ENCODE measurements around the gene SCGB2B2.
A peak's percentile ranks its signal among the peaks of the same experiment; 100 is the strongest.
"Not testable (repeated sequence)": the region's sequence is repeated elsewhere in the genome, so short reads cannot be mapped to it uniquely, and the experiment has no call there.

SCGB2B2 gene

DNA sequence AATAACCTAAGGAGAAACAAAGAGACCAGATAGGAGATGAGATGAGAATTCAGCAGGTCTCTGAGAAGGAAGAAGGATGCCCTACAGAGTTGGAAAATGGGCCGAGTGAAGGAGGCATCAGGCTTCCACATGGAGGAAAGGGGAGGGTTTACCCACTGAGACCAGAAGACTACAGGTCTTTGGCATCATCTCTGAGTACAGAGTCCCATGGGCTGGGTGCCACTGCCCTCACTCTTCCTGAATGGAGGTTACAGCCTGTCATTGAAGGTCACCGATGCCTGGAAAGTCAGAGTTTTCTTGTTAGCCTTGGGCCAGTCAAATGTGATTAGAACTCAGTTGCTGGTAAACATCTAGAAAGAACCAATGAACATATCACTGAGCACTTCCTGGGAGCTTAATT is 10.4 kb upstream of the SCGB2B2 start:
- POLR2A ChIA-PET, result interaction anchor here (1.7 kb wide), 1 partner anchor 10 kb away, joined by 10 read pairs; the partner anchor contains the start of genes SCGB2B2 and ZNF302
- TF ChIP-seq ZNF837 (tag by site-specific recombination; IDR thresholded peaks at IDR 0.05), result no peak
- TF ChIP-seq PRDM10 (tag by site-specific recombination; IDR thresholded peaks at IDR 0.05), result no peak
- no peaks in the 10 kb centered on the region for H3K4me1 ChIP-seq (ENCODE audit: control insufficient read depth, insufficient read depth, low read length)
- peaks cover 27 to 28% of the 10 kb centered on the region in 2 experiments for H3K36me3 ChIP-seq (ENCODE audit: control insufficient read depth in 2 of 2, insufficient read depth in 1 of 2, low read length in 2 of 2)
- peaks cover 40% of the 10 kb centered on the region for H3K9me3 ChIP-seq (ENCODE audit: control insufficient read depth, insufficient read depth, low read depth, low read length)
- CTCF ChIA-PET, result interaction anchor here (0.6 to 3.2 kb wide), 4 partner anchors 25 to 448 kb away, joined by 3 to 16 read pairs (median 3); no protein-coding TSS in a partner anchor
- H3K4me3 ChIP-seq (ENCODE audit: low read depth, low read length), result no peak overlapping the region
- no peak overlapping the region for H3K27ac ChIP-seq (ENCODE audit: extremely low read depth, low read depth, low read length)

DNA sequence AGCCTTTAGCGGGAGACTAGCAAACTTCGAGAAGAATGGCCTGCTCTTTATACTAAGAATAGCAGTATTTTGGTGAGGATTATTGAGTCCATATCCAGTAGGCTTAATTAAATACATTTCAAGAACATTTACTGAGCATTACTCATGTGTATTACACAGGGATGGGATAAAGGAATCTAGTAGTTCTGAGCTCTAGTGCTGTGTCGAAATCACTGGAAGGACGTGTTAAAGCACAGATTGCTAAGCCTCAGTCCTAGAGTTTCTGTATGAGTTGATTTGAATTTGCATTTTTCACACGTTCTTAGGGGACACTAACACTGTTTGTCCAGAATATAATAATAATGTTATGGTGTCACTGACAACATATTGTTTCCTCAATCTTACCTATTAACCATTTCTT is 9.5 kb upstream of the SCGB2B2 start:
- POLR2A ChIA-PET, result interaction anchor here (1.7 kb wide), 1 partner anchor 9 kb away, joined by 10 read pairs; the partner anchor contains the start of genes SCGB2B2 and ZNF302

GRCh38 chr19:34685266-34685665 is 8.3 kb upstream of the SCGB2B2 start:
- CTCF ChIA-PET, result interaction anchor here (0.7 kb wide), 1 partner anchor 27 kb away, joined by 3 read pairs; no protein-coding TSS in a partner anchor
- H3K4me1 ChIP-seq (ENCODE audit: control insufficient read depth, insufficient read depth, low read length); POLR2A ChIA-PET; H3K27ac ChIP-seq (ENCODE audit: extremely low read depth, low read depth, low read length); H3K4me3 ChIP-seq (ENCODE audit: low read depth, low read length): not testable (repeated sequence)
- peak; percentile 6 for TF ChIP-seq ZNF529 (tag by site-specific recombination; IDR thresholded peaks at IDR 0.05; ENCODE audit: insufficient replicate concordance)
- TF ChIP-seq SETDB1 (IDR thresholded peaks at IDR 0.05; ENCODE audit: insufficient read length, low read length), result peak; percentile 85
- peak; percentile 68 for TF ChIP-seq ZNF274 (IDR thresholded peaks at IDR 0.05; ENCODE audit: low read length)
- peak; percentile 89; the same call in 1 of the 2 replicates for TF ChIP-seq ZNF274 (tag by site-specific recombination; IDR thresholded peaks at IDR 0.05; ENCODE audit: borderline replicate concordance)
- TF ChIP-seq ZNF626 (tag by site-specific recombination; IDR thresholded peaks at IDR 0.05), result peak; percentile 7; the same call in 1 of the 2 replicates
- H3K36me3 ChIP-seq (ENCODE audit: control insufficient read depth in 2 of 2, insufficient read depth in 1 of 2, low read length in 2 of 2), result peaks cover 48 to 49% of the 10 kb centered on the region in 2 experiments
- H3K9me3 ChIP-seq (ENCODE audit: control insufficient read depth, insufficient read depth, low read depth, low read length), result peaks cover 53% of the 10 kb centered on the region

More for the DNA sequence above, 9.5 kb upstream of the SCGB2B2 start:
- H3K36me3 ChIP-seq (ENCODE audit: control insufficient read depth in 2 of 2, insufficient read depth in 1 of 2, low read length in 2 of 2), result peaks cover 36 to 37% of the 10 kb centered on the region in 2 experiments
- TF ChIP-seq, protein P1, sequence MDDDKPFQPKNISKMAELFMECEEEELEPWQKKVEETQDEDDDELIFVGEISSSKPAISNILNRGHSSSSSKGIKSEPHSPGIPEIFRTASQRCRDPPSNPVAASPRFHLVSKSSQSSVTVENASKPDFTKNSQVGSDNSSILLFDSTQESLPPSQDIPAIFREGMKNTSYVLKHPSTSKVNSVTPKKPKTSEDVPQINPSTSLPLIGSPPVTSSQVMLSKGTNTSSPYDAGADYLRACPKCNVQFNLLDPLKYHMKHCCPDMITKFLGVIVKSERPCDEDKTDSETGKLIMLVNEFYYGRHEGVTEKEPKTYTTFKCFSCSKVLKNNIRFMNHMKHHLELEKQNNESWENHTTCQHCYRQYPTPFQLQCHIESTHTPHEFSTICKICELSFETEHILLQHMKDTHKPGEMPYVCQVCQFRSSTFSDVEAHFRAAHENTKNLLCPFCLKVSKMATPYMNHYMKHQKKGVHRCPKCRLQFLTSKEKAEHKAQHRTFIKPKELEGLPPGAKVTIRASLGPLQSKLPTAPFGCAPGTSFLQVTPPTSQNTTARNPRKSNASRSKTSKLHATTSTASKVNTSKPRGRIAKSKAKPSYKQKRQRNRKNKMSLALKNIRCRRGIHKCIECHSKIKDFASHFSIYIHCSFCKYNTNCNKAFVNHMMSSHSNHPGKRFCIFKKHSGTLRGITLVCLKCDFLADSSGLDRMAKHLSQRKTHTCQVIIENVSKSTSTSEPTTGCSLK (tag by site-specific recombination; IDR thresholded peaks at IDR 0.05), result no peak
- TF ChIP-seq ZNF677 (tag by site-specific recombination; IDR thresholded peaks at IDR 0.05) (no peak), ZNF837 (tag by site-specific recombination; IDR thresholded peaks at IDR 0.05) (no peak)
- CTCF ChIA-PET, result interaction anchor here (0.8 kb wide), 1 partner anchor 590 kb away, joined by 4 read pairs; no protein-coding TSS in a partner anchor
- H3K9me3 ChIP-seq (ENCODE audit: control insufficient read depth, insufficient read depth, low read depth, low read length), result peaks cover 47% of the 10 kb centered on the region
- no peaks in the 10 kb centered on the region for H3K4me1 ChIP-seq (ENCODE audit: control insufficient read depth, insufficient read depth, low read length)
- no peak overlapping the region for H3K27ac ChIP-seq (ENCODE audit: extremely low read depth, low read depth, low read length)
- no peak overlapping the region for H3K4me3 ChIP-seq (ENCODE audit: low read depth, low read length)

GRCh38 chr19:34681478-34681877 is 4.5 kb upstream of the SCGB2B2 start:
- Histone ChIP-seq H3K4me1 (ENCODE audit: control insufficient read depth, insufficient read depth, low read length) (peaks cover 9% of the 10 kb centered on the region), H3K36me3 (ENCODE audit: control insufficient read depth in 2 of 2, insufficient read depth in 1 of 2, low read length in 2 of 2) (peaks cover 67 to 72% of the 10 kb centered on the region in 2 experiments), H3K27ac (ENCODE audit: extremely low read depth, low read depth, low read length) (no peak overlapping the region), H3K4me3 (ENCODE audit: low read depth, low read length) (no peak overlapping the region), H3K9me3 (ENCODE audit: control insufficient read depth, insufficient read depth, low read depth, low read length) (peaks cover 65% of the 10 kb centered on the region)
- CTCF ChIA-PET, result interaction anchor here (0.6 kb wide), 1 partner anchor 31 kb away, joined by 3 read pairs; no protein-coding TSS in a partner anchor
- POLR2A ChIA-PET, result no interaction called here
- no peak for TF ChIP-seq ZBTB1 (tag by site-specific recombination; IDR thresholded peaks at IDR 0.05)
- TF ChIP-seq KLF1 (tag by site-specific recombination; IDR thresholded peaks at IDR 0.05), result no peak
- no peak for TF ChIP-seq ZNF510 (tag by site-specific recombination; IDR thresholded peaks at IDR 0.05; ENCODE audit: insufficient replicate concordance)
- no peak for TF ChIP-seq ZNF529 (tag by site-specific recombination; IDR thresholded peaks at IDR 0.05; ENCODE audit: insufficient replicate concordance)
- TF ChIP-seq, protein P2, sequence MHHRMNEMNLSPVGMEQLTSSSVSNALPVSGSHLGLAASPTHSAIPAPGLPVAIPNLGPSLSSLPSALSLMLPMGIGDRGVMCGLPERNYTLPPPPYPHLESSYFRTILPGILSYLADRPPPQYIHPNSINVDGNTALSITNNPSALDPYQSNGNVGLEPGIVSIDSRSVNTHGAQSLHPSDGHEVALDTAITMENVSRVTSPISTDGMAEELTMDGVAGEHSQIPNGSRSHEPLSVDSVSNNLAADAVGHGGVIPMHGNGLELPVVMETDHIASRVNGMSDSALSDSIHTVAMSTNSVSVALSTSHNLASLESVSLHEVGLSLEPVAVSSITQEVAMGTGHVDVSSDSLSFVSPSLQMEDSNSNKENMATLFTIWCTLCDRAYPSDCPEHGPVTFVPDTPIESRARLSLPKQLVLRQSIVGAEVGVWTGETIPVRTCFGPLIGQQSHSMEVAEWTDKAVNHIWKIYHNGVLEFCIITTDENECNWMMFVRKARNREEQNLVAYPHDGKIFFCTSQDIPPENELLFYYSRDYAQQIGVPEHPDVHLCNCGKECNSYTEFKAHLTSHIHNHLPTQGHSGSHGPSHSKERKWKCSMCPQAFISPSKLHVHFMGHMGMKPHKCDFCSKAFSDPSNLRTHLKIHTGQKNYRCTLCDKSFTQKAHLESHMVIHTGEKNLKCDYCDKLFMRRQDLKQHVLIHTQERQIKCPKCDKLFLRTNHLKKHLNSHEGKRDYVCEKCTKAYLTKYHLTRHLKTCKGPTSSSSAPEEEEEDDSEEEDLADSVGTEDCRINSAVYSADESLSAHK (tag by site-specific recombination; IDR thresholded peaks at IDR 0.05), result no peak
- no peak for TF ChIP-seq ZNF555 (tag by site-specific recombination; conservative IDR thresholded peaks at IDR 0.05)
- no peak for TF ChIP-seq GLIS1 (tag by site-specific recombination; IDR thresholded peaks at IDR 0.05)
- no peak for TF ChIP-seq SCRT1 (tag by site-specific recombination; IDR thresholded peaks at IDR 0.05; ENCODE audit: borderline replicate concordance)
- no peak for TF ChIP-seq ZNF324 (tag by site-specific recombination; IDR thresholded peaks at IDR 0.05)

Measured in HEK293 (cell line).